Mesothelial cell of epicardium (in vitro differentiated cells): Measurements from ENCODE around the gene SOX12. TPM values are rescaled to one million over a fixed set of nuclear protein-coding genes. Genes with fewer than 3 reads are reported as not detected.

Source experiments
- DNase-seq, 2 experiments: peaks; one replicate each; pipeline ENCODE4 v3.0.0; 2021; ENCODE audit warnings: low spot score in 2 of 2; ENCODE audit not compliant: unreplicated experiment in 2 of 2
- H3K27ac Mint-ChIP-seq: 2 replicates; pipeline ENCODE4 v1.8.0; 2021; ENCODE audit warnings: mixed read lengths
- H3K27me3 Mint-ChIP-seq: 2 replicates; pipeline ENCODE4 v1.8.0; 2021; ENCODE audit warnings: low read depth, mixed read lengths
- H3K36me3 Mint-ChIP-seq: 2 replicates; pipeline ENCODE4 v1.8.0; 2021; ENCODE audit warnings: mixed read lengths
- H3K4me1 Mint-ChIP-seq: 2 replicates; pipeline ENCODE4 v1.8.0; 2021; ENCODE audit warnings: mixed read lengths
- H3K4me3 Mint-ChIP-seq: 2 replicates; pipeline ENCODE4 v1.8.0; 2021; ENCODE audit warnings: mild to moderate bottlenecking, moderate library complexity, mixed read lengths
- H3K9me3 Mint-ChIP-seq: 2 replicates; pipeline ENCODE4 v1.8.0; 2021; ENCODE audit warnings: mixed read lengths
- total RNA-seq: library from RNA; stranded (reverse); gene quantifications from 3 replicates; pipeline ENCODE4 v1.2.1, GENCODE V29; 2021
- TF ChIP-seq, protein P1 (sequence below): fragments of 200-600 bp; sonication (generic); IDR thresholded peaks from one replicate; pipeline ENCODE4 v1.5.0; 2021; ENCODE audit warnings: antibody characterized with exemption; ENCODE audit not compliant: unreplicated experiment

SOX12 gene
- total RNA-seq, 1 donor from 2014 or later: 67.0 TPM

DNA sequence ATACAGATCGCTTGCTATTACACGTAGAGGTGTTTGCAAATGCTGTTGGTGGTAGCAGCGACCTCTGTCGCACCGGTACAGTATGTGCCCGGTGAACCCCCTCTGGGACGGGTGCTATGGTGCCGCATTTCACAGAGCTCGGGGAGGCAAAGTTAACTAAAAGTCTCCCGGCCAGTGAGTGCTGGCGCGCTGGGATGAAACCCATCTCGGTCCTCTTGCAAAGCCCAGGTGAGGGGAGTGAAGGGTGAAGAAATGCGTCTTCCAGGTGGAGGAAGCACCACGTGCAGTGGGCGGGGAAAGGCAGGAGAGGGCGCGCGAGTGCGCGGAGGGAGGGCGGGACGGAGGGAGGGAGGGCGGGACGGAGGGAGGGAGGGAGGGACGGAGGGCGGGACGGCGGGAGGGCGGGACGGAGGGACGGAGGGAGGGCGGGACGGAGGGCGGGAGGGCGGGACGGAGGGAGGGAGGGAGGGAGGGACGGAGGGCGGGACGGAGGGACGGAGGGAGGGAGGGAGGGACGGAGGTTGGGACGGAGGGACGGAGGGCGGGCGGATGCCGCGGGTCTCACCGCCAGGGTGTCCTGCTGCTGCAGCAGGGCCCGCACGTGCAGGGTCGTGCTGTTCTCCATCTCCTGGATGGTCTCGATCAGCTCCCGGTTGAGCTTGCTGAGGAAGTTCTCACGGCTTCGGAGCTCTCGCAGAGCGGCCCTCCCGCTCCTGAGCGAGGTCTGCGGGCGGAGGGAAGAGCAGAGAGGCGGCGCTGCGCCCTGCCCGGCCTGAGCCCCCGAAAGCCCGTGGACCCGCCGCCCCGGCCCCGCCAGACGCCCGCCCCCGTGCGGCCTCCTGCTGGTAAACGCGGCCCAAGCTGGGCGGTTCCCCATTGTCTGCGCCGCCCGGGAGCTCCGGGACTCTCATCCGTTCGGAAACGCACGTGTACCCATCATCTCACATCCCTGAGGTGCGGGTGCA is 46.5 kb upstream of the SOX12 start:
- no peak overlapping the region for H3K27ac Mint-ChIP-seq
- no peak overlapping the region for H3K4me3 Mint-ChIP-seq
- peaks cover 57% of the 10 kb centered on the region for H3K36me3 Mint-ChIP-seq
- no peak for DNase-seq
- H3K9me3 Mint-ChIP-seq: peaks cover 3% of the 10 kb centered on the region
- peaks cover 2% of the 10 kb centered on the region for H3K4me1 Mint-ChIP-seq
- TF ChIP-seq, protein P1, sequence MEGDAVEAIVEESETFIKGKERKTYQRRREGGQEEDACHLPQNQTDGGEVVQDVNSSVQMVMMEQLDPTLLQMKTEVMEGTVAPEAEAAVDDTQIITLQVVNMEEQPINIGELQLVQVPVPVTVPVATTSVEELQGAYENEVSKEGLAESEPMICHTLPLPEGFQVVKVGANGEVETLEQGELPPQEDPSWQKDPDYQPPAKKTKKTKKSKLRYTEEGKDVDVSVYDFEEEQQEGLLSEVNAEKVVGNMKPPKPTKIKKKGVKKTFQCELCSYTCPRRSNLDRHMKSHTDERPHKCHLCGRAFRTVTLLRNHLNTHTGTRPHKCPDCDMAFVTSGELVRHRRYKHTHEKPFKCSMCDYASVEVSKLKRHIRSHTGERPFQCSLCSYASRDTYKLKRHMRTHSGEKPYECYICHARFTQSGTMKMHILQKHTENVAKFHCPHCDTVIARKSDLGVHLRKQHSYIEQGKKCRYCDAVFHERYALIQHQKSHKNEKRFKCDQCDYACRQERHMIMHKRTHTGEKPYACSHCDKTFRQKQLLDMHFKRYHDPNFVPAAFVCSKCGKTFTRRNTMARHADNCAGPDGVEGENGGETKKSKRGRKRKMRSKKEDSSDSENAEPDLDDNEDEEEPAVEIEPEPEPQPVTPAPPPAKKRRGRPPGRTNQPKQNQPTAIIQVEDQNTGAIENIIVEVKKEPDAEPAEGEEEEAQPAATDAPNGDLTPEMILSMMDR: no peak
- no peaks in the 10 kb centered on the region for H3K27me3 Mint-ChIP-seq

DNA sequence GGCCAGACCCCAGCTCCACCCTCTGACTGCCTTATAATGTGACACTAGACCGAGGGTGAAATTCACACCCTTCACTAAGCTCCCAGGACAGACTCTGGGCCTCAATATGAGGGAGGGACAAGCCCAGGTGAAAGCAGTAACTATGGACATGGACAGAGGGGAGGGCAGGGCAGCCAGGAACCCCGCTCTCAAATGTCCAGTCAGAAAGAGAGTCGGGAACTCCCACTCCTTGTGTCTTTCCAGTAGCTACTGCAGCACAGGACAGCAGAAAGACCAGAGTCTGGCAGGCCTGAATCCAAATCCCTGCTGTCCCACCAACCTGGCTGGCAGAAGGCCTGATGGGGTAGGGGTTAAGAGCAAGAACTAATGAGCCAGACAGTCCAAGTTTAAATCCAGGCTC is 41.2 kb upstream of the SOX12 start:
- H3K4me1 Mint-ChIP-seq: peaks cover 5% of the 10 kb centered on the region
- no peaks in the 10 kb centered on the region for H3K9me3 Mint-ChIP-seq
- H3K27me3 Mint-ChIP-seq: no peaks in the 10 kb centered on the region
- H3K27ac Mint-ChIP-seq: no peak overlapping the region
- peaks cover 32% of the 10 kb centered on the region for H3K36me3 Mint-ChIP-seq
- H3K4me3 Mint-ChIP-seq: no peak overlapping the region
- TF ChIP-seq, protein P1: no peak
- no peak for DNase-seq

DNA sequence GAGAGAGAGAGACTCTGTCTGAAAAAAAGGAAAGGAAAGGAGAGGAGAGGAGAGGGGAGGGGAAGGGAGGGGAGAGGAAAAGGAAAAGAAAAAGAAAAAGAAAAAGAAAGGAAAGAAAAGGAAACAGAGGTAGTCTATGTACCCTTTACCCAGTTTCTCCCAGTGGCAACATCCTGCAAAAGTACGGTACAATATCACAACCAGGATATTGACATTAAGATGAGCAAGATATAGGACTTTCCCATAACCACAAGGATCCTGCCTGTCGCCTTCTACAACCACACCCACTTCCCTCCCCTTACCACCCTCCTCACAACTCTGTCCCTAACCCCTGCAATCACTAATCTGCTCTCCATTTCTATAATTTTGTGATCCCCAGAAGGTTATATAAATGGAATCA is 38.8 kb upstream of the SOX12 start:
- Mint-ChIP-seq H3K27ac (no peak overlapping the region), H3K9me3 (no peaks in the 10 kb centered on the region), H3K27me3 (no peaks in the 10 kb centered on the region), H3K4me3 (no peak overlapping the region), H3K36me3 (peaks cover 23% of the 10 kb centered on the region), H3K4me1 (peaks cover 12% of the 10 kb centered on the region)
- no peak for DNase-seq
- TF ChIP-seq, protein P1: no peak

DNA sequence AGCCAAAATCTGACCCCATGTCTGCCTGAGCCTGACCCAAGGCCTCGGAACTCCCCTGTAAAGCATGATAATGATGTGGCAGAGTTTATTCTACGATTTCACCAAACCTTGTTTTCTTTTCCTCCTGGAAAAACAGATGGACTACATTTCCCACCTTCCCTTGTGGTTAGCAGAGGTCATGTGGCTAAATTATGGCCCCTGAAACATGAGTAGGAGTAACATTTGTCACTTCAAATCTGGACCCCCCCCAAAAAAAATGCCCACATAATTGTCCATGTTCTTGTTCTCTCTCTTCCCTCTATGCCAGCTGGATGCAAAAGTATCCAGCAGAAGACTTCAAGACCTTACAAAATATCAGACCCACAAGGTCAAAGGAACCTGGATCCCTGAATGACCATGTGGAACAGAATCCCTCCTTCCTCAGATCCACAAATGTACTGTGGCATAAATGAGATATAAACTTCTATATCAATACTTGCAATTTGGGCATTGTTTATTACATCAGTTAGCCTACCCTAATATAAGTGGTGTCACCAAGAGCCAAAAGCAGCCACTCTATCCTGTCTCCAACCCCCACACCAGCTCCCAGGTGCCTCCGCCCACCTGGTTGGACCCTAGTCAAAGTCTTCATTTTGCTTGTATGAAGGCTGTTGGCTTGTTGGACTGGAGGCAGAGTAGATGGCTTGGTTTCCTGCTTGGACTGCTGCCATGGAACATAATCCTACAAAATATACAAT is 36.2 kb upstream of the SOX12 start:
- DNase-seq: no peak
- Mint-ChIP-seq H3K36me3 (peaks cover 12% of the 10 kb centered on the region), H3K4me3 (peak overlapping the region; percentile 46), H3K9me3 (no peaks in the 10 kb centered on the region), H3K27ac (no peak overlapping the region), H3K27me3 (no peaks in the 10 kb centered on the region), H3K4me1 (peaks cover 14% of the 10 kb centered on the region)
- TF ChIP-seq, protein P1: no peak

DNA sequence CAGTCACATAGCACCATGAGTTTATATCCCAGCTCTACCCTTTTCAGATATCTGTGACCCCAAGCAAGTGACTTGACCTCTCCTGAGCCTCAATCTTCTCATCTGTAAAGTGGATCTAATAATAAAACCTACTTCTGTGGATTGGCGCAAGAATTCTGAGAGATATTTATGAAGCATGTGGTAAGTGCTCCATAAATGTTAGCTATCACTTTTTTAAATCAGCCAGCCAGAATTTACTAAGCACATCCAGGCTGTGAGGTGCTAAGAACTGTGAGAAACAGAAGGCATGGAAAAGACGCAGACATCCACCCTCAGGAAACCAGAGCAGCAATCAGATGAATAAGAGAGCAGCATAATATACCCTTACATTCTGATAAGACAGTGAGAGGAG is 35.7 kb upstream of the SOX12 start:
- Mint-ChIP-seq H3K36me3 (peaks cover 12% of the 10 kb centered on the region), H3K27me3 (no peaks in the 10 kb centered on the region), H3K9me3 (no peaks in the 10 kb centered on the region), H3K4me1 (peaks cover 14% of the 10 kb centered on the region), H3K4me3 (no peak overlapping the region), H3K27ac (no peak overlapping the region)
- no peak for DNase-seq
- TF ChIP-seq, protein P1: no peak
